ENCODE measurements around the gene PLA2G4B.

PLA2G4B gene, protein sequence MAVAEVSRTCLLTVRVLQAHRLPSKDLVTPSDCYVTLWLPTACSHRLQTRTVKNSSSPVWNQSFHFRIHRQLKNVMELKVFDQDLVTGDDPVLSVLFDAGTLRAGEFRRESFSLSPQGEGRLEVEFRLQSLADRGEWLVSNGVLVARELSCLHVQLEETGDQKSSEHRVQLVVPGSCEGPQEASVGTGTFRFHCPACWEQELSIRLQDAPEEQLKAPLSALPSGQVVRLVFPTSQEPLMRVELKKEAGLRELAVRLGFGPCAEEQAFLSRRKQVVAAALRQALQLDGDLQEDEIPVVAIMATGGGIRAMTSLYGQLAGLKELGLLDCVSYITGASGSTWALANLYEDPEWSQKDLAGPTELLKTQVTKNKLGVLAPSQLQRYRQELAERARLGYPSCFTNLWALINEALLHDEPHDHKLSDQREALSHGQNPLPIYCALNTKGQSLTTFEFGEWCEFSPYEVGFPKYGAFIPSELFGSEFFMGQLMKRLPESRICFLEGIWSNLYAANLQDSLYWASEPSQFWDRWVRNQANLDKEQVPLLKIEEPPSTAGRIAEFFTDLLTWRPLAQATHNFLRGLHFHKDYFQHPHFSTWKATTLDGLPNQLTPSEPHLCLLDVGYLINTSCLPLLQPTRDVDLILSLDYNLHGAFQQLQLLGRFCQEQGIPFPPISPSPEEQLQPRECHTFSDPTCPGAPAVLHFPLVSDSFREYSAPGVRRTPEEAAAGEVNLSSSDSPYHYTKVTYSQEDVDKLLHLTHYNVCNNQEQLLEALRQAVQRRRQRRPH

DNA sequence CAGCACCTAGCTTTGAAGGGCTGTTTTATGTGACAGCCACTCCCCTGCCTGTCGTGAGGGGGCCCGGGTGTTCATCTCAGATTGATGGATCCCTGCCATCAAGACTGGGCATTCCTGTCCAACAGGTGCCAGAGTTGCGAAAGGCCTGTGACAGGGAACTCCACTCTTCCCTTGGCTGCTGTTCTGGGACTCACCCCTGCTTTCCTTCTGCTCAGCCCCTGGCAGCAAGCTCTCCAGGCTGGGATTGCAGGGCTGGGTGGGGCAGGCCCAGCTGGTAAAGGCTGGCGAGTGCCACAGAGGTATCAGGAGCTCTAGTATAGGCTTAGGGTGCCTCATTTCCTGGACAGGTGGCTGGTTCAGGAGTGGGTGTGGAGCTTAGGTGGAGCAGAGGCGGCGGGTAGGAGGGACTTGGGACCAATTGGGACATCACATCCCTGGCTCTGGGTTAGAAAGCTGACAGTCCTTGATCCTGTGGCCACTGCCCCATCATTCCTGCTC, at the start of gene PLA2G4B:
PLA2G4B (plus strand) TSS at position 448 of the 498 bp plus-strand sequence. CDS start 67 bp downstream, outside the sequence.
- peak; percentile 67 for DNase-seq

DNA sequence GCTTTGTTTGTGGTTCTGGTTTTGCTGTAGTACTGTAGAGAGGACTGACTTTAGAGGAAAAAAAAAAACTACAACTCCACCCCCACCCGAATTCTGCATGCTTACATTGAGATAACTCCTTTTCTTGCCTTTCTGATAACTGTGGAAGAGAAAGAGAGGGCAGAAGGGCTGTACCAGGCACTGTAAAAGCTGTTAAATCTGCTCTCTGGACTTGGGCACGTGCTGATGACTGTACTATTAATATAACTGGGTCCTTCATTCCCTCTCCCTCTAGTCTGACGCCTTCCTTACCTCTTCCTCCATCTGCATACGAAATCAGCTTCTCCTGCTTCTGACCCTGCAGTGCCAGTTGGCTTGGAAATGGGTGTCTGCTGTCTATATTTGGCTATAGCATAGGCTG, 49.4 kb upstream of the PLA2G4B start:
- DNase-seq, result no peak

- DNase-seq, result no peak
These were observed 49.0 kb upstream of the PLA2G4B start for GRCh38 chr15:41789662-41790061.

GRCh38 chr15:41790169-41790568, 48.5 kb upstream of the PLA2G4B start:
- no peak for DNase-seq

GRCh38 chr15:41790756-41791546, 47.7 kb upstream of the PLA2G4B start:
- DNase-seq, result peak; percentile 26

DNA sequence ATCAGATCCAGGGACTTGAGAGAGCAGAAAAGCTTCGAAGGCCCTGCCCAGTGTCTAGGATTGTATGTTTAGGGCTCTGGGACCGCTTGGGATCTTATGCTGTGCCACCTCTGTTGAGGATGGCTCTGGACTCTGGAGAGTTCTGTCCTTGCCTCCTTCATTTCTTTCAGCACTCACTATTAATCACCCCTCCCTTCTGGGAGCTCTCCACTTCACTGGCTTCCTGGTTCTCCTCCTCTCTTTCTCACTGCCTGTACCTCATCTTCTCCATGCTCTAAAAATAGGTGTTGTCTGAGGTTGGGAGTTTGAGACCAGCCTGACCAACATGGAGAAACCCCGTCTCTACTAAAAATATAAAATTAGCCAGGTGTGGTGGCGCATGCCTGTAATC, 47.1 kb upstream of the PLA2G4B start:
- no peak for DNase-seq

DNA sequence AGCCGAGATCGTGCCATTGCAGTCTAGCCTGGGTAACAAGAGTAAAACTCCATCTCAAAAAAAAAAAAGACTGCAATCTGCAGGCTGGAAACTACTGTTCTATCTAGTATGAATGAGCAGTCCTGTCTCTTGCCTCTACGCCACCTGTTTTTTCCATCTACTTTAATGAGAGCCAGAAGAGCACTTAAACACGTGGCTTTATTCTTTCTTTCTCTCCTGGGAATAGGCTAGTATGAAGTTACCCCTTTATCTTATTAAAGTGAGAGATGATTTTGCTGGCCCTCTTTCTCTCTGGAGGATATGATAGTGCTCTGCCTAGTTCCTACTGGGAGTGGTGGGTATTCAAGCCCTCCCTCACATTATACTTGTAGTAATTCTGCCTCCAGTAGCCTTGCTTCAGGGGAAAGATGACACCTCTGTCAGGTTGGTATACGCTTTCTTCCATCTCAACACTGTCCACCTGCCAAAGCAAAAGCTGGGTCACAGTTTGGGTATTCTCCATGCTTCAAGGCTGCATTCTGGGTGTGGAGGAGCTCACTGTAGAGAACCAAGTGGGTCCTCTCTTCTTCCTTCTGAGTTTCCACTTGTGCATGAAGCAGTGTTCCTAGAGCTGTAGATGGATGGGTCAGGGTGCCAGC, 46.5 kb upstream of the PLA2G4B start:
- no peak for DNase-seq

DNA sequence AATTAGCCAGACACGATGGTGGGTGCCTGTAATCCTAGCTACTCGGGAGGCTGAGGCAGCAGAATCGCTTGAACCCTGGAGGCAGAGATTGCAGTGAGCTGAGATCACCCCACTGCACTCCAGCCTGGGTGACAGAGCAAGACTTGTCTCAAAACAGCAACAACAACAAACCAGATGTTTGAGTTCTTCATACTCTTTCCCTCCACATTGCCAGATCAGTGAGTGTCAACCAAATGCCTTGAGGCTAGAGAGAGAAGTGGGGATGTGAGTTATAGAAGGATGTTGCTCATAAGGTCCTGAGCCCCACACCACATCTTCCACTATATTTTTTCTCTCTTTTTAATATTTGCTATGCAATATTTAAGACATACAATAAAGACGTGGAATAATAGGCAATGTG, 44.6 kb upstream of the PLA2G4B start:
- no peak for DNase-seq

GRCh38 chr15:41795996-41796856, 42.4 kb upstream of the PLA2G4B start:
- DNase-seq, result no peak

GRCh38 chr15:41797201-41797944, 41.3 kb upstream of the PLA2G4B start:
- DNase-seq, result no peak

GRCh38 chr15:41798607-41799487, 39.8 kb upstream of the PLA2G4B start:
- DNase-seq, result no peak

- no peak for DNase-seq
These were observed 39.2 kb upstream of the PLA2G4B start for GRCh38 chr15:41799488-41799805.

GRCh38 chr15:41801185-41801584, 37.5 kb upstream of the PLA2G4B start:
- no peak for DNase-seq

DNA sequence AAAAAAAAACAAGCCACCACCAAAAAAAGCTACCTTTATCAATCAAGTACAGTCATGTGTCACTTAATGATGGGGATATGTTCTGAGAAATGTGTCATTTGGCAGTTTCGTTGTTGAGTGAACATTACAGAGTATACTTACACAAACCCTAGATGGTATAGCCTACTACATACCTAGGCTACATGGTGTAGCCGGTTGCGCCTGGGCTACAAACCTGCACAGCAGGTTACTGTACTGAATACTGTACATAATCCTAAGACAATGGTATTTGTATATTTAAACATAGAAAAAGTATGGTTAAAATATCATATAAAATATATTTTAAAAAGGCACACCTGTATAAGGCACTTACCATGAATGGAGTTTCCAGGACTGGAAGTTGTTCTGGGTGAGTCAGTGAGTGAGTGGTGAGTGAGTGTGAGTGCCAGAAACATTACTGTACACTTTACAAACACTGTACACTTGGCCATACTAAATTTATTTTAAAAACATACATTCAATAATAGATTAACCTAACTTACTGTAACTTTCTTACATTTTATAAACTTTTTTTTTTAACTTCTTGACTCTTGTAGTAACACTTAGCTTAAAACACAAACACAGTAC, 36.7 kb upstream of the PLA2G4B start:
- DNase-seq, result no peak

- DNase-seq, result no peak
These were observed 34.3 kb upstream of the PLA2G4B start for GRCh38 chr15:41804361-41804760.

GRCh38 chr15:41804916-41805666, 33.6 kb upstream of the PLA2G4B start:
- no peak for DNase-seq

GRCh38 chr15:41805711-41806110, 32.9 kb upstream of the PLA2G4B start:
- DNase-seq, result no peak

DNA sequence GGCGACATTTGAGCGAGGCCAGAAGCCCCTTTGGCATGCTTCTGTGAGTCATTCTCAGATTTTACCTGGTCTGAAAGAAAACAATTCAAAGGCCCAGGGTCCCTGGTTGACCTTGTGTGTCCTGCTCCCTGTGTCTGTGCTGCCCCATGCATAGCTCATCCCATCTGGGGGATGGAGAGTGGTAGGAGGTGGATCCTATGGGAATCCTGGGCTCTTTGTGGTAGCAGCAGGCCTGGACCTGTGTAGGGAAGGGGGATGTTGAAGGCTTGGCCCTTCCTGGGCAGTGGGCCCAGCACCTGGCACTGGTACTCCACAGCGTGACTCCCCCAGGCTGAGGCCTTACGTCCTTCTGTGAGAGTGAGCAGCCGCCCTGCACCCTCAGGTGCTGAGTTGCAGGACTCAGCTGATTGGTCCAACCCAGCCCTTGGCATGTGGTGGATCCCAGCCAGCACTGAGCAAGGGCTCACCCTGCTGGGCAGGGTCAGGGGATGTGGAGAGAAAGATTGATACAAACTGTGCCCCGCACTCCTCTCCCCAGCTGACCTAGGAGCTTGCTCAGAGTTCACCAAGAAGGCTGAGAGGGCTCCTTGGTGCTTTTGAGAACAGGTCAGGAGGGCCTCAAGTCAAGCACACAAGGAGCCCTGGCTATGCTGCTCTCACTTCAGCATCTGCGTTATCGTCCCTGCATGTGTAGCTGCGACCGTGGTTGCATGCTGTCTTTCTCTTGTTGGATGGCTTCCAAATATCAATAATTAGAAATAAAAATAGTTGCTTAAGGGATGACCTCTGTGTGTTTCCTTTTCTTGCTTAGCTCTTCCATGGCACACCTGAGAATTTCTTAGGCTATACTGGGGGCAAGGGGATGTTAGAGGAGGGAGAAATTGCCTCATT, 32.1 kb upstream of the PLA2G4B start:
- no peak for DNase-seq
